Caco-2 (cell line): Measurements from ENCODE around the gene C3orf70. TPM values are rescaled to one million over a fixed set of nuclear protein-coding genes. Genes with fewer than 3 reads are reported as not detected.
A peak's percentile ranks its signal among the peaks of the same experiment; 100 is the strongest.

Experiments used
- BruUV-seq: library from RNA; stranded (reverse); fragments of 400-500 nt; replicated peaks from 2 replicates; lab custom pipeline; 2021; lab: Mats Ljungman, UMichigan
- CTCF ChIA-PET: fragments of 300-600 bp; sonication (Branson Sonifier 250); formaldehyde crosslinking; loops from one replicate; lab custom pipeline; 2022; ENCODE audit warnings: antibody characterized with exemption; lab: Charles Lee
- POLR2A ChIA-PET: fragments of 300-600 bp; sonication (Branson Sonifier 250); formaldehyde crosslinking; loops from one replicate; lab custom pipeline; 2022; ENCODE audit warnings: antibody characterized with exemption; lab: Charles Lee
- DNase-seq, 2 experiments: peaks; one replicate each; pipeline versions ENCODE4 v3.0.0 to v3.0.0-alpha.2; 2020 to 2022
- H3K27me3 ChIP-seq: replicated peaks from 2 replicates; pipeline ENCODE4 v1.6.0; 2011; ENCODE audit warnings: low read length; ENCODE audit not compliant: control insufficient read depth, insufficient read depth
- H3K36me3 ChIP-seq: 2 replicates; pipeline ENCODE4 v1.5.1; 2011; ENCODE audit warnings: low read length; ENCODE audit not compliant: control insufficient read depth, insufficient read depth
- H3K4me1 ChIP-seq: fragments of 250-450 bp; sonication (Bioruptor Pico); 2 replicates; pipeline ENCODE4 v1.5.1; 2020; ENCODE audit warnings: mild to moderate bottlenecking
- H3K4me3 ChIP-seq: 2 replicates; pipeline ENCODE4 v1.5.1; 2011; ENCODE audit warnings: low read depth, mild to moderate bottlenecking, control low read depth, low read length
- H3K9me3 ChIP-seq: fragments of 250-450 bp; sonication (Bioruptor Pico); 2 replicates; pipeline ENCODE4 v1.5.1; 2020; ENCODE audit warnings: mild to moderate bottlenecking, moderate library complexity
- H3K27ac Mint-ChIP-seq: one replicate; pipeline ENCODE4 v1.8.0; 2022; ENCODE audit warnings: mixed read lengths; ENCODE audit not compliant: unreplicated experiment
- H3K27me3 Mint-ChIP-seq: one replicate; pipeline ENCODE4 v1.8.0; 2022; ENCODE audit warnings: mixed read lengths; ENCODE audit not compliant: insufficient read depth, unreplicated experiment
- H3K36me3 Mint-ChIP-seq: one replicate; pipeline ENCODE4 v1.8.0; 2022; ENCODE audit warnings: mild to moderate bottlenecking, mixed read lengths; ENCODE audit not compliant: insufficient read depth, unreplicated experiment
- H3K4me1 Mint-ChIP-seq: one replicate; pipeline ENCODE4 v1.8.0; 2022; ENCODE audit warnings: low read depth, mixed read lengths; ENCODE audit not compliant: unreplicated experiment
- H3K4me3 Mint-ChIP-seq: one replicate; pipeline ENCODE4 v1.8.0; 2022; ENCODE audit warnings: mild to moderate bottlenecking, moderate library complexity, mixed read lengths; ENCODE audit not compliant: unreplicated experiment
- H3K9me3 Mint-ChIP-seq: one replicate; pipeline ENCODE4 v1.8.0; 2022; ENCODE audit warnings: mixed read lengths; ENCODE audit not compliant: unreplicated experiment
- intact Hi-C: fragments of 100-400 bp; cut with micrococcal nuclease; formaldehyde crosslinking; loops from one replicate; pipeline ENCODE4 v1.10.0; 2022; ENCODE audit not compliant: unreplicated experiment
- total RNA-seq: library from RNA; stranded (reverse); gene quantifications from 2 replicates; pipeline ENCODE4 v1.2.3, GENCODE V29; 2022
- TF ChIP-seq, protein P1 (sequence below), 2 experiments: fragments of 200-600 bp in 1 of 2; IDR thresholded peaks; 1 replicate in 1 of 2; 2 replicates in 1 of 2; pipeline versions ENCODE4 v1.5.1 to v1.8.0; 2011 to 2022; ENCODE audit warnings: antibody characterized with exemption in 1 of 2, control low read depth in 1 of 2, inconsistent platforms in 1 of 2, low read depth in 1 of 2, low read length in 1 of 2, mild to moderate bottlenecking in 1 of 2, moderate library complexity in 1 of 2; ENCODE audit not compliant: insufficient read depth in 1 of 2, severe bottlenecking in 1 of 2, unreplicated experiment in 1 of 2

C3orf70 gene
- total RNA-seq, 1 experiment from 2014 or later = 11.2 TPM

- Mint-ChIP-seq H3K27me3 (no peaks in the 10 kb centered on the region), H3K9me3 (peaks cover 5% of the 10 kb centered on the region), H3K36me3 (no peaks in the 10 kb centered on the region), H3K4me3 (no peak overlapping the region), H3K27ac (no peak overlapping the region), H3K4me1 (no peaks in the 10 kb centered on the region)
- ChIA-PET POLR2A (no interaction called here), CTCF (interaction anchor here (0.9 kb wide), 1 partner anchor 111 kb away, joined by 3 read pairs; no protein-coding TSS in a partner anchor)
- TF ChIP-seq, protein P1, sequence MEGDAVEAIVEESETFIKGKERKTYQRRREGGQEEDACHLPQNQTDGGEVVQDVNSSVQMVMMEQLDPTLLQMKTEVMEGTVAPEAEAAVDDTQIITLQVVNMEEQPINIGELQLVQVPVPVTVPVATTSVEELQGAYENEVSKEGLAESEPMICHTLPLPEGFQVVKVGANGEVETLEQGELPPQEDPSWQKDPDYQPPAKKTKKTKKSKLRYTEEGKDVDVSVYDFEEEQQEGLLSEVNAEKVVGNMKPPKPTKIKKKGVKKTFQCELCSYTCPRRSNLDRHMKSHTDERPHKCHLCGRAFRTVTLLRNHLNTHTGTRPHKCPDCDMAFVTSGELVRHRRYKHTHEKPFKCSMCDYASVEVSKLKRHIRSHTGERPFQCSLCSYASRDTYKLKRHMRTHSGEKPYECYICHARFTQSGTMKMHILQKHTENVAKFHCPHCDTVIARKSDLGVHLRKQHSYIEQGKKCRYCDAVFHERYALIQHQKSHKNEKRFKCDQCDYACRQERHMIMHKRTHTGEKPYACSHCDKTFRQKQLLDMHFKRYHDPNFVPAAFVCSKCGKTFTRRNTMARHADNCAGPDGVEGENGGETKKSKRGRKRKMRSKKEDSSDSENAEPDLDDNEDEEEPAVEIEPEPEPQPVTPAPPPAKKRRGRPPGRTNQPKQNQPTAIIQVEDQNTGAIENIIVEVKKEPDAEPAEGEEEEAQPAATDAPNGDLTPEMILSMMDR (IDR thresholded peaks at IDR 0.05; ENCODE audit: insufficient read depth in 1 of 2, low read depth in 1 of 2, low read length in 1 of 2, severe bottlenecking in 1 of 2, unreplicated experiment in 1 of 2) = peak in 1 of 2 experiments; percentile 20
- no TSS peak for BruUV-seq
- no peaks in the 10 kb centered on the region for H3K4me1 ChIP-seq
- H3K27me3 ChIP-seq = no peaks in the 10 kb centered on the region
- no peaks in the 10 kb centered on the region for H3K36me3 ChIP-seq
- DNase-seq = no peak
- no peak overlapping the region for H3K4me3 ChIP-seq
- H3K9me3 ChIP-seq = peaks cover 5% of the 10 kb centered on the region; the same call in 1 of the 2 replicates
- intact Hi-C loops = no loop called here
Measured at GRCh38 chr3:185065059-185065458, 87.8 kb downstream of the C3orf70 start.

DNA sequence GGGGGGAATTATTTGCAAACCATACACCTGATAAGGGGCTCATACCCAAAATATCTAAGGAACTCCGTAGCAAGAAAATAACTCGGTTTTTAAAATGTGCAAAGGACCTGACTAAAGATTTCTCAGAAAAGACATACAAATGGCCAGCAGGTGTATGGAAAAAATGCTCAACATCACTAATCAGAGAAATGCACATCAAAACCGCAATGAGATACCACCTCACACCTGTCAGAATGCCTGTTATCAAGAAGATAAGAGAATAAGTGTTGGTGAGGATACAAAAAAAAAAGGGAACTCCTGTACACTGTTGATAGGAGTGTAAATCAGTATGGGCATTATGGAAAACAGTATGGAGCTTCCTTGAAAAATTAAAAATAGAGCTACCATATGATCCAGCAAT is 89.4 kb downstream of the C3orf70 start:
- Histone ChIP-seq H3K27me3 (no peaks in the 10 kb centered on the region), H3K36me3 (no peaks in the 10 kb centered on the region), H3K4me1 (no peaks in the 10 kb centered on the region), H3K4me3 (no peak overlapping the region), H3K9me3 (peaks cover 5% of the 10 kb centered on the region; the same call in 1 of the 2 replicates)
- H3K4me3 Mint-ChIP-seq = no peak overlapping the region
- CTCF ChIA-PET = no interaction called here
- TF ChIP-seq, protein P1 (IDR thresholded peaks at IDR 0.05; ENCODE audit: insufficient read depth in 1 of 2, low read depth in 1 of 2, low read length in 1 of 2, severe bottlenecking in 1 of 2, unreplicated experiment in 1 of 2) = no peak
- H3K27ac Mint-ChIP-seq = no peak overlapping the region
- H3K27me3 Mint-ChIP-seq = no peaks in the 10 kb centered on the region
- H3K4me1 Mint-ChIP-seq = no peaks in the 10 kb centered on the region
- H3K36me3 Mint-ChIP-seq = no peaks in the 10 kb centered on the region
- no peak for DNase-seq
- peaks cover 18% of the 10 kb centered on the region for H3K9me3 Mint-ChIP-seq
- BruUV-seq = no TSS peak
- intact Hi-C loops = no loop called here
- POLR2A ChIA-PET = no interaction called here

- TF ChIP-seq, protein P1 (IDR thresholded peaks at IDR 0.05; ENCODE audit: insufficient read depth in 1 of 2, low read depth in 1 of 2, low read length in 1 of 2, severe bottlenecking in 1 of 2, unreplicated experiment in 1 of 2) = no peak
- intact Hi-C loops = no loop called here
- Histone ChIP-seq H3K4me1 (no peaks in the 10 kb centered on the region), H3K27me3 (no peaks in the 10 kb centered on the region), H3K36me3 (no peaks in the 10 kb centered on the region), H3K9me3 (peaks cover 5% of the 10 kb centered on the region; the same call in 1 of the 2 replicates), H3K4me3 (no peak overlapping the region)
- Mint-ChIP-seq H3K27me3 (no peaks in the 10 kb centered on the region), H3K4me3 (no peak overlapping the region), H3K9me3 (peaks cover 18% of the 10 kb centered on the region), H3K27ac (no peak overlapping the region), H3K4me1 (no peaks in the 10 kb centered on the region), H3K36me3 (no peaks in the 10 kb centered on the region)
- ChIA-PET POLR2A (no interaction called here), CTCF (no interaction called here)
- no peak for DNase-seq
- no TSS peak for BruUV-seq
Measured at GRCh38 chr3:185062191-185062590, 90.7 kb downstream of the C3orf70 start.
